ENCODE results near the gene MBTPS1.

Gene MBTPS1

GRCh38 chr16:84138500-84138823, 21.7 kb upstream of the MBTPS1 start:
- no peak for DNase-seq (ENCODE audit: low read depth)
- H3K4me3 ChIP-seq (ENCODE audit: control insufficient read depth, low read depth, low read length) = no peak overlapping the region
- no peak for TF ChIP-seq CTCF (conservative IDR thresholded peaks at IDR 0.05; ENCODE audit: control insufficient read depth, insufficient read depth, low read depth, low read length)

- H3K4me3 ChIP-seq (ENCODE audit: control insufficient read depth, low read depth, low read length) = no peak overlapping the region
- DNase-seq (ENCODE audit: low read depth) = no peak
- TF ChIP-seq CTCF (conservative IDR thresholded peaks at IDR 0.05; ENCODE audit: control insufficient read depth, insufficient read depth, low read depth, low read length) = no peak
These were observed 21.1 kb upstream of the MBTPS1 start for GRCh38 chr16:84137769-84138357.

GRCh38 chr16:84137287-84137686, 20.5 kb upstream of the MBTPS1 start:
- H3K4me3 ChIP-seq (ENCODE audit: control insufficient read depth, low read depth, low read length) = no peak overlapping the region
- no peak for TF ChIP-seq CTCF (conservative IDR thresholded peaks at IDR 0.05; ENCODE audit: control insufficient read depth, insufficient read depth, low read depth, low read length)
- DNase-seq (ENCODE audit: low read depth) = no peak

- no peak for TF ChIP-seq CTCF (conservative IDR thresholded peaks at IDR 0.05; ENCODE audit: control insufficient read depth, insufficient read depth, low read depth, low read length)
- no peak for DNase-seq (ENCODE audit: low read depth)
- no peak overlapping the region for H3K4me3 ChIP-seq (ENCODE audit: control insufficient read depth, low read depth, low read length)
These were observed 19.8 kb upstream of the MBTPS1 start for GRCh38 chr16:84136331-84137125.

GRCh38 chr16:84132527-84133285, 16.0 kb upstream of the MBTPS1 start:
- DNase-seq (ENCODE audit: low read depth) = no peak
- H3K4me3 ChIP-seq (ENCODE audit: control insufficient read depth, low read depth, low read length) = no peak overlapping the region
- no peak for TF ChIP-seq CTCF (conservative IDR thresholded peaks at IDR 0.05; ENCODE audit: control insufficient read depth, insufficient read depth, low read depth, low read length)

GRCh38 chr16:84131117-84131516, 14.4 kb upstream of the MBTPS1 start:
- no peak overlapping the region for H3K4me3 ChIP-seq (ENCODE audit: control insufficient read depth, low read depth, low read length)
- DNase-seq (ENCODE audit: low read depth) = no peak
- no peak for TF ChIP-seq CTCF (conservative IDR thresholded peaks at IDR 0.05; ENCODE audit: control insufficient read depth, insufficient read depth, low read depth, low read length)

Data from fibroblast of mammary gland (primary cell).